H9 (cell line): ENCODE results near the gene HS6ST3. TPM values are rescaled to one million over a fixed set of nuclear protein-coding genes. Genes with fewer than 3 reads are reported as not detected.

Source experiments
- DNase-seq: peaks from one replicate; pipeline ENCODE4 v3.0.0-alpha.2; 2017
- H2AFZ ChIP-seq: one replicate; pipeline ENCODE4 v1.6.1; 2013; ENCODE audit warnings: mild to moderate bottlenecking, low read length, control low read depth, moderate library complexity
- H2AK5ac ChIP-seq: 2 replicates; pipeline ENCODE4 v1.6.1; 2013; ENCODE audit warnings: low read length, control low read depth, mixed read lengths; ENCODE audit not compliant: insufficient read length
- H2BK120ac ChIP-seq: one replicate; pipeline ENCODE4 v1.6.1; 2013; ENCODE audit warnings: low read depth, mild to moderate bottlenecking, low read length, control low read depth, inconsistent platforms; ENCODE audit not compliant: poor library complexity, severe bottlenecking
- H2BK12ac ChIP-seq: 2 replicates; pipeline ENCODE4 v1.6.1; 2013; ENCODE audit warnings: low read length, control low read depth, mixed read lengths, low read depth; ENCODE audit not compliant: insufficient read length
- H2BK15ac ChIP-seq: 2 replicates; pipeline ENCODE4 v1.6.1; 2013; ENCODE audit warnings: low read depth, low read length, control low read depth
- H2BK20ac ChIP-seq: one replicate; pipeline ENCODE4 v1.6.1; 2013; ENCODE audit warnings: low read depth, mild to moderate bottlenecking, low read length, control low read depth, inconsistent platforms; ENCODE audit not compliant: poor library complexity, severe bottlenecking
- H2BK5ac ChIP-seq: 2 replicates; pipeline ENCODE4 v1.6.1; 2013; ENCODE audit warnings: low read length, control low read depth, mixed read lengths; ENCODE audit not compliant: insufficient read length
- H3K14ac ChIP-seq: 2 replicates; pipeline ENCODE4 v1.6.1; 2013; ENCODE audit warnings: low read length, control low read depth; ENCODE audit not compliant: insufficient read depth
- H3K18ac ChIP-seq: 2 replicates; pipeline ENCODE4 v1.6.1; 2013; ENCODE audit warnings: low read depth, mild to moderate bottlenecking, mixed read lengths, low read length, control low read depth; ENCODE audit not compliant: insufficient read length
- H3K23ac ChIP-seq: 2 replicates; pipeline ENCODE4 v1.6.1; 2013; ENCODE audit warnings: low read length, control low read depth, mixed read lengths, low read depth; ENCODE audit not compliant: insufficient read length
- H3K23me2 ChIP-seq: 2 replicates; pipeline ENCODE4 v1.6.1; 2013; ENCODE audit warnings: low read depth, mild to moderate bottlenecking, mixed read lengths, low read length, control low read depth; ENCODE audit not compliant: insufficient read length, poor library complexity, severe bottlenecking
- H3K27ac ChIP-seq: 2 replicates; pipeline ENCODE4 v1.5.1; 2013; ENCODE audit warnings: low read length, control low read depth, mixed read lengths, low read depth; ENCODE audit not compliant: insufficient read length
- H3K27me3 ChIP-seq: 2 replicates; pipeline ENCODE4 v1.6.1; 2013; ENCODE audit warnings: low read length, control low read depth, inconsistent platforms; ENCODE audit not compliant: insufficient read depth
- H3K4ac ChIP-seq: 2 replicates; pipeline ENCODE4 v1.6.1; 2013; ENCODE audit warnings: low read depth, mild to moderate bottlenecking, control low read depth, inconsistent platforms, low read length, moderate library complexity
- H3K4me1 ChIP-seq: 2 replicates; pipeline ENCODE4 v1.6.1; 2013; ENCODE audit warnings: low read length, control low read depth, inconsistent platforms; ENCODE audit not compliant: insufficient read depth
- H3K4me2 ChIP-seq: 2 replicates; pipeline ENCODE4 v1.6.1; 2013; ENCODE audit warnings: low read length, control low read depth, mixed read lengths; ENCODE audit not compliant: insufficient read length, insufficient read depth
- H3K56ac ChIP-seq: 2 replicates; pipeline ENCODE4 v1.6.1; 2013; ENCODE audit warnings: low read depth, mild to moderate bottlenecking, mixed read lengths, low read length, control low read depth; ENCODE audit not compliant: insufficient read length
- H3K79me1 ChIP-seq: 2 replicates; pipeline ENCODE4 v1.6.1; 2013; ENCODE audit warnings: low read depth, mild to moderate bottlenecking, moderate library complexity, low read length, control low read depth, inconsistent platforms; ENCODE audit not compliant: insufficient read depth, poor library complexity, severe bottlenecking
- H3K79me2 ChIP-seq: 2 replicates; pipeline ENCODE4 v1.6.1; 2013; ENCODE audit warnings: low read length, control low read depth, inconsistent platforms; ENCODE audit not compliant: insufficient read depth
- H3K9ac ChIP-seq: 2 replicates; pipeline ENCODE4 v1.6.1; 2013; ENCODE audit warnings: low read length, control low read depth, mixed read lengths; ENCODE audit not compliant: insufficient read length; ENCODE audit errors: extremely low read depth
- H3K9me3 ChIP-seq: one replicate; pipeline ENCODE4 v1.6.1; 2013; ENCODE audit warnings: low read depth, low read length, inconsistent platforms; ENCODE audit not compliant: control insufficient read depth
- H3T11ph ChIP-seq: one replicate; pipeline ENCODE4 v1.6.1; 2013; ENCODE audit warnings: mild to moderate bottlenecking, low read length, control low read depth, inconsistent platforms
- H4K20me1 ChIP-seq: one replicate; pipeline ENCODE4 v1.6.1; 2013; ENCODE audit not compliant: control insufficient read depth, insufficient read length, insufficient read depth
- H4K5ac ChIP-seq: 2 replicates; pipeline ENCODE4 v1.6.1; 2013; ENCODE audit warnings: low read depth, mild to moderate bottlenecking, mixed read lengths, low read length, control low read depth; ENCODE audit not compliant: insufficient read length
- H4K8ac ChIP-seq: replicated peaks from 2 replicates; pipeline ENCODE4 v1.6.1; 2013; ENCODE audit warnings: low read length, control low read depth, mixed read lengths, low read depth; ENCODE audit not compliant: insufficient read length
- H4K91ac ChIP-seq: 2 replicates; pipeline ENCODE4 v1.6.1; 2013; ENCODE audit warnings: low read depth, mild to moderate bottlenecking, moderate library complexity, mixed read lengths, low read length, control low read depth; ENCODE audit not compliant: insufficient read length
- H3K27ac Mint-ChIP-seq, 3 experiments: 2 replicates in 2 of 3; 3 replicates in 1 of 3; pipeline ENCODE4 v1.8.0; 2020 to 2021; ENCODE audit warnings: mixed read lengths in 3 of 3, mild to moderate bottlenecking in 1 of 3, moderate library complexity in 1 of 3
- H3K27me3 Mint-ChIP-seq: 2 replicates; pipeline ENCODE4 v1.8.0; 2021; ENCODE audit warnings: low read depth, mild to moderate bottlenecking, moderate library complexity, mixed read lengths
- H3K36me3 Mint-ChIP-seq, 3 experiments: 2 replicates in 2 of 3; 3 replicates in 1 of 3; pipeline ENCODE4 v1.8.0; 2020 to 2021; ENCODE audit warnings: low read depth in 3 of 3, mixed read lengths in 3 of 3; ENCODE audit not compliant: insufficient read depth in 1 of 3
- H3K4me1 Mint-ChIP-seq, 2 experiments: 2 replicates each; pipeline ENCODE4 v1.8.0; 2020; ENCODE audit warnings: mixed read lengths in 2 of 2
- H3K4me3 Mint-ChIP-seq, 2 experiments: 2 replicates in 1 of 2; 3 replicates in 1 of 2; pipeline ENCODE4 v1.8.0; 2020 to 2021; ENCODE audit warnings: mild to moderate bottlenecking in 2 of 2, mixed read lengths in 2 of 2, moderate library complexity in 1 of 2
- H3K9me3 Mint-ChIP-seq, 2 experiments: 2 replicates in 1 of 2; 3 replicates in 1 of 2; pipeline ENCODE4 v1.8.0; 2020; ENCODE audit warnings: mild to moderate bottlenecking in 2 of 2, mixed read lengths in 2 of 2, moderate library complexity in 1 of 2
- WGBS: extraction: QIAGEN DNeasy Blood & Tissue Kit; methylation state at CpG from one replicate; pipeline ENCODE4 v1.1.7; 2013; ENCODE audit warnings: missing lambda C conversion rate, low lambda C conversion rate, mixed read lengths; ENCODE audit not compliant: insufficient read length; ENCODE audit errors: extremely low coverage; 5-methylcytosine and 5-hydroxymethylcytosine counted together
- total RNA-seq: library from RNA; stranded (reverse); gene quantifications from 2 replicates; pipeline ENCODE4 v1.2.1, GENCODE V29; 2021
- TF ChIP-seq, protein P1 (sequence below): fragments of 200-600 bp; sonication (generic); conservative IDR thresholded peaks from 3 replicates; pipeline ENCODE4 v1.8.0; 2021; ENCODE audit warnings: antibody characterized with exemption, mild to moderate bottlenecking

Gene HS6ST3
- total RNA-seq, 1 experiment from 2014 or later = 0.44 TPM

DNA sequence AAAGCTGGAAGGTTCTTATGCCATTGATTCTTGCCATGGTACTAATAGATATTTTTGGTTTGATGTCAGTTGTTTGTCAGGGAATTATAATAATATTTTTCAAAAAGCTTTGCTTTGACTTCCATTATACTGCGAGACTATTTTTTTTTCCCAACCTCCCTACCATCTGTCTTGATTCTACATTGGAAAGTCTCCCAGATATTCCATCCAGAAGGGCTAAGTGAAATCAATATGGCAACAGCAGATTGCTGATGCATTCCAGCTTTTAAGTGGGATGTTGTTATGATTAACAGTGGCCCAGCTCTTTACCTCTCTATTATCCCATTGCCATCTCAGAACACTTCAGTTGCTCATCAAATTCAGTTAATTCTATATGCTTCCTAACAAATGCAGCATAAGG is 657.0 kb downstream of the HS6ST3 start:
- H4K91ac ChIP-seq = no peak overlapping the region
- H3K4me1 ChIP-seq = no peaks in the 10 kb centered on the region
- Mint-ChIP-seq H3K4me1 (peaks cover 0 to 2% of the 10 kb centered on the region in 2 experiments; a peak in 1 of 4 replicates), H3K27me3 (no peaks in the 10 kb centered on the region), H3K4me3 (no peak overlapping the region), H3K36me3 (no peaks in the 10 kb centered on the region), H3K9me3 (no peaks in the 10 kb centered on the region), H3K27ac (no peak overlapping the region)
- H3T11ph ChIP-seq = no peak overlapping the region
- WGBS = no CpG with 5 or more reads among the region's 1 CpG
- H3K23ac ChIP-seq = no peak overlapping the region
- H3K9me3 ChIP-seq = no peaks in the 10 kb centered on the region
- H3K4ac ChIP-seq = no peak overlapping the region
- TF ChIP-seq, protein P1, sequence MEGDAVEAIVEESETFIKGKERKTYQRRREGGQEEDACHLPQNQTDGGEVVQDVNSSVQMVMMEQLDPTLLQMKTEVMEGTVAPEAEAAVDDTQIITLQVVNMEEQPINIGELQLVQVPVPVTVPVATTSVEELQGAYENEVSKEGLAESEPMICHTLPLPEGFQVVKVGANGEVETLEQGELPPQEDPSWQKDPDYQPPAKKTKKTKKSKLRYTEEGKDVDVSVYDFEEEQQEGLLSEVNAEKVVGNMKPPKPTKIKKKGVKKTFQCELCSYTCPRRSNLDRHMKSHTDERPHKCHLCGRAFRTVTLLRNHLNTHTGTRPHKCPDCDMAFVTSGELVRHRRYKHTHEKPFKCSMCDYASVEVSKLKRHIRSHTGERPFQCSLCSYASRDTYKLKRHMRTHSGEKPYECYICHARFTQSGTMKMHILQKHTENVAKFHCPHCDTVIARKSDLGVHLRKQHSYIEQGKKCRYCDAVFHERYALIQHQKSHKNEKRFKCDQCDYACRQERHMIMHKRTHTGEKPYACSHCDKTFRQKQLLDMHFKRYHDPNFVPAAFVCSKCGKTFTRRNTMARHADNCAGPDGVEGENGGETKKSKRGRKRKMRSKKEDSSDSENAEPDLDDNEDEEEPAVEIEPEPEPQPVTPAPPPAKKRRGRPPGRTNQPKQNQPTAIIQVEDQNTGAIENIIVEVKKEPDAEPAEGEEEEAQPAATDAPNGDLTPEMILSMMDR = no peak
- H2AFZ ChIP-seq = no peak overlapping the region
- H4K20me1 ChIP-seq = no peaks in the 10 kb centered on the region
- no peaks in the 10 kb centered on the region for H3K27me3 ChIP-seq
- no peaks in the 10 kb centered on the region for H3K79me2 ChIP-seq
- H2BK12ac ChIP-seq = no peak overlapping the region
- H2BK120ac ChIP-seq = no peak overlapping the region
- H2BK15ac ChIP-seq = no peak overlapping the region
- no peaks in the 10 kb centered on the region for H3K23me2 ChIP-seq
- H2BK5ac ChIP-seq = no peak overlapping the region
- H3K14ac ChIP-seq = no peak overlapping the region
- H3K56ac ChIP-seq = no peak overlapping the region
- no peak overlapping the region for H3K27ac ChIP-seq
- no peak overlapping the region for H2BK20ac ChIP-seq
- H4K5ac ChIP-seq = no peak overlapping the region
- H3K4me2 ChIP-seq = no peak overlapping the region
- DNase-seq = no peak
- H2AK5ac ChIP-seq = no peak overlapping the region
- H3K18ac ChIP-seq = no peak overlapping the region
- H4K8ac ChIP-seq = no peak overlapping the region
- H3K79me1 ChIP-seq = no peaks in the 10 kb centered on the region
- no peak overlapping the region for H3K9ac ChIP-seq
